Retina (tissue), 1 donor: ENCODE measurements around the gene FZD1.
"Not testable (repeated sequence)": the region's sequence is repeated elsewhere in the genome, so short reads cannot be mapped to it uniquely, and the experiment has no call there.

Source experiments
- DNase-seq: peaks from one replicate; pipeline ENCODE4 v3.0.0-alpha.2; 2016

The FZD1 gene

GRCh38 chr7:91302794-91303193 is 38.6 kb downstream of the FZD1 start:
- DNase-seq, result no peak

GRCh38 chr7:91306266-91306665 is 42.0 kb downstream of the FZD1 start:
- no peak for DNase-seq

GRCh38 chr7:91307467-91307866 is 43.2 kb downstream of the FZD1 start:
- DNase-seq, result no peak

GRCh38 chr7:91308191-91308590 is 44.0 kb downstream of the FZD1 start:
- DNase-seq, result not testable (repeated sequence)

GRCh38 chr7:91310830-91311460 is 46.7 kb downstream of the FZD1 start:
- no peak for DNase-seq

- no peak for DNase-seq
These were observed 47.6 kb downstream of the FZD1 start for GRCh38 chr7:91311839-91312238.

GRCh38 chr7:91313113-91313512 is 48.9 kb downstream of the FZD1 start:
- no peak for DNase-seq

GRCh38 chr7:91314591-91315323 is 50.5 kb downstream of the FZD1 start:
- DNase-seq, result no peak

- no peak for DNase-seq
These were observed 52.2 kb downstream of the FZD1 start for GRCh38 chr7:91316426-91316825.

- DNase-seq, result no peak
These were observed 55.1 kb downstream of the FZD1 start for GRCh38 chr7:91319351-91319750.

GRCh38 chr7:91320366-91321078 is 56.3 kb downstream of the FZD1 start:
- no peak for DNase-seq
